HAP-1 (cell line): ENCODE results near the gene CHMP4B.

Source experiments
- DNase-seq, 2 experiments: peaks; one replicate each; pipeline ENCODE4 v3.0.0-alpha.2; 2016 to 2020; ENCODE audit warnings: low spot score in 2 of 2
- H3K27me3 ChIP-seq: fragments of 250-450 bp; sonication (Bioruptor Pico); 2 replicates; pipeline ENCODE4 v1.5.1; 2020; ENCODE audit warnings: low read depth, mild to moderate bottlenecking, moderate library complexity
- H3K36me3 ChIP-seq: fragments of 250-450 bp; sonication (Bioruptor Pico); replicated peaks from 2 replicates; pipeline ENCODE4 v1.5.1; 2020; ENCODE audit warnings: mild to moderate bottlenecking
- H3K4me1 ChIP-seq: fragments of 250-450 bp; sonication (Bioruptor Pico); 2 replicates; pipeline ENCODE4 v1.5.1; 2020; ENCODE audit warnings: mild to moderate bottlenecking
- H3K4me3 ChIP-seq: fragments of 250-450 bp; sonication (Bioruptor Pico); 2 replicates; pipeline ENCODE4 v1.5.1; 2020; ENCODE audit warnings: mild to moderate bottlenecking, moderate library complexity
- H3K9me3 ChIP-seq: fragments of 250-450 bp; sonication (Bioruptor Pico); 2 replicates; pipeline ENCODE4 v1.5.1; 2020; ENCODE audit warnings: mild to moderate bottlenecking, moderate library complexity
- in situ Hi-C: fragments of 300-500 bp; cut with MboI; formaldehyde crosslinking; loops from 3 replicates; pipeline ENCODE4 v1.14.3; 2020; ENCODE audit warnings: low sequenced_read_pairs, inconsistent platforms, mixed read lengths

Gene CHMP4B

DNA sequence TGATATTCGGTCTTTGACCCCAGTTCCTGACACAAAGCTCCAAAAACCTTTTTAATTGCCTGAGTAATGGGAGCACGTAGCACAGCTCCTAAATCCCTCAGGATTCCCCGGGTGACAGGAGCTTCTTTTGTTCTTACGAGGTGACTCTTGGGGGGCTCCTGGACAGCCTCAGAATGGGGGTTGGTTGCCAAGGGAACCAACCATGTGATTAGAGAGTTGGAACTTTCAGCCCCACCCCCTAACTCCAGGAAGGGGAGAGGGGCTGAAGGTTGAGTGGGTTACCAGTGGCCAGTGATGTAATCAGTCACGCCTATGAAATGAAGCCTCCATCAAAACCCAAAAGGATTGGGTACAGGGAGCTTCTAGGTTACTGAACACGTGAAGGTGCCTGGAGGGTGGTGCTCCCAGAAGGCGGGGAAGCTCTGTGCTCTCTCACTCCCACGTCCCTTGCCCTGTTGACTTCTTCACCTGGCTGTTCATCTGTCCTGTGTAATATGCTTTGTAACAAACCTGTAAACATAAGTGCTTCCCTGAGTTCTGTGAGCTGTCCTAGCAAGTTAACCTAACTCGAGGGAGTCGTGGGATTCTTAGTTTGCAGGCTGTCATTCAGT lies 89.5 kb downstream of the CHMP4B start:
- Histone ChIP-seq H3K9me3 (no peaks in the 10 kb centered on the region; the same call in 1 of the 2 replicates), H3K4me1 (no peaks in the 10 kb centered on the region), H3K36me3 (no peaks in the 10 kb centered on the region), H3K27me3 (no peaks in the 10 kb centered on the region), H3K4me3 (no peak overlapping the region)
- in situ Hi-C loops, result loop anchor here (10.0 kb wide), 1 partner anchor 64 kb away; no protein-coding TSS in a partner anchor
- no peak for DNase-seq

GRCh38 chr20:33901132-33901523 lies 90.0 kb downstream of the CHMP4B start:
- no peaks in the 10 kb centered on the region for H3K9me3 ChIP-seq
- in situ Hi-C loops, result loop anchor here (10.0 kb wide), 1 partner anchor 64 kb away; no protein-coding TSS in a partner anchor
- H3K4me1 ChIP-seq, result no peaks in the 10 kb centered on the region
- no peaks in the 10 kb centered on the region for H3K36me3 ChIP-seq
- DNase-seq, result no peak
- no peak overlapping the region for H3K4me3 ChIP-seq
- H3K27me3 ChIP-seq, result no peaks in the 10 kb centered on the region

DNA sequence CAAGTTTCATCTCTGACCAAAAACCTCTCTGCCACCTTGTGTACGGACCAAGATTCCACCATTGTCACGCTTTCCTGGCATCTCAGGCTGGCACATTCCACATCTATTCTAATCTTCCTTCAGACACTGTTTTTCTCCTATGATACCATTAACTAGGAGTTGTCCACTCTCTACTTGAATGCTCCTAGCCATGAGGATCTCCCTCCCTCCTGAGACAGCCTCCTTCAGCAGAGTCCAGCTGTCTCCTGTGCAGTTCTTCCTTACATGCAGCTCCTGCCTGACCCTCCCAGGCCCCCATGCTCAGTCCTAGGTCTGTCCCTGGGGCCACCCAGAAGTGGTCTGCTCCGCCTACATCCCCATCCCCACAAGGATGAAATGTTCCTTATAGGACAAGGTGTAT lies 90.9 kb downstream of the CHMP4B start:
- DNase-seq, result no peak
- in situ Hi-C loops, result loop anchor here (10.0 kb wide), 1 partner anchor 63 kb away; no protein-coding TSS in a partner anchor

More for the DNA sequence above, 90.9 kb downstream of the CHMP4B start:
- Histone ChIP-seq H3K9me3 (no peaks in the 10 kb centered on the region), H3K36me3 (no peaks in the 10 kb centered on the region), H3K4me1 (no peaks in the 10 kb centered on the region), H3K4me3 (no peak overlapping the region), H3K27me3 (no peaks in the 10 kb centered on the region)
